ENCODE measurements around the gene UNC45A. TPM values are rescaled to one million over a fixed set of nuclear protein-coding genes. Genes with fewer than 3 reads are reported as not detected.

UNC45A gene
- total and polyA plus RNA-seq, 2 donors, result 37.2 to 110 TPM

DNA sequence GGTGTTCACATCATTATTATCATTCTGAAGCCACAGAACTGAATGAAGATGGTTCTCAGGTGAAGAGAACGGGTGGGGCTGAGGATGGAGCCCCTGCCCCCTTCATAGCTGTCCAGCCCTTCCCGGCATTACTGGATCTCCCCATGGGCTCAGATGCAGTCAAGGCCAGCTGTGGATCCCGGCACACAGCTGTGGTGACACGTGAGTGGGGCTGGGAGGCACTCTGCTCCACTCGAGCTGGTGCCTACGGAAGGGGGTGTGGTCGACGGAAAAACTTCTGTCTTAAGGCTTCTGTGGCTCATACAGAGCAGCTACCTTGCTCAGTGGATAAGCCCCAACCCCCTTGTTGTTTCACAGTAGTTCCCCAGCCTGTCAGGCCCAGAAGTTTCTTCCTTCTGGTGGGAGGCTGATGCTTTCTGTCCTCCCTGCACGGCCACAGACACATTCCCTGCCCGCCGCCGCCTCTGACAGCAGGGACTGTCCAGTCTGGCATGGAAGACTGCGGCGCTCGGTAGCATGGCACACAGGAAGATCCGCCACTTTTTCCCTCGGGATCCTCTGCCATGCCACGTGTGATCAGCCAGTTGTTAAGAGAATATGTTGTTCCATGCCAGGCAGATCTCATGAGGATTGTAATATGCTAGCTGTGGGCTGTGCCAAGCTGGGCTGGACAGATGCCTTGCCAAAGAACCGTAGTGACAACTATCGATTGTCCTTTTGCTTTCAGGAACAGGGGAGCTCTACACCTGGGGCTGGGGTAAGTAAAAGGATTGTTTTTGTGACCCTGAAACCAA is 25.4 kb downstream of the UNC45A start:
- H3K27ac ChIP-seq (ENCODE audit: low read depth), result no peak overlapping the region
- H3K4me3 ChIP-seq (ENCODE audit: low read depth, low read length), result no peak overlapping the region
- H3K36me3 ChIP-seq (ENCODE audit: insufficient read depth), result no peaks in the 10 kb centered on the region
- no peak for DNase-seq (ENCODE audit: extremely low spot score)
- 88% methylated on average over 20 of the region's 20 CpGs for WGBS
- H3K4me1 ChIP-seq (ENCODE audit: insufficient read depth), result no peaks in the 10 kb centered on the region

DNA sequence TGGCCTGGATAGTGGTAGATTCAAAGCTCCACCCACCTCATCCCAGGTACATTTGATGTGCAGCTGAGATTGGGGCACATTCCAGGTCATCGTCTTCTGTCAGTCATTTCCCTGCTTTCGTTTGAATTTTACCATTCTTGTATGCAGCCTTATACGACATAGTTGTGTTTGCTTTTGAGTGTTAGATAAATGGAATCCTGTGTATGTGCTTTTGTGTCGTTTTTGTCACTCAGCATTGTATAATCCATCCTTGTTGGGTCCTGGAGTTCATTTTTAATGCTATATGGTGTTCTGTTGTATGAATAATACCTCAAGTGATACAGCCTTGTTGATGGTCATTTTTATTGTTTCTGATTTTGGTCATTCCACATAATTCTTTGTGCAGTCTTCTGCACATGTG is 26.9 kb downstream of the UNC45A start:
- DNase-seq (ENCODE audit: extremely low spot score), result no peak
- 86% methylated on average over 4 of the region's 4 CpGs for whole genome bisulfite sequencing
- no peak overlapping the region for H3K27ac ChIP-seq (ENCODE audit: low read depth)
- H3K4me3 ChIP-seq (ENCODE audit: low read depth, low read length), result no peak overlapping the region
- H3K4me1 ChIP-seq (ENCODE audit: insufficient read depth), result no peaks in the 10 kb centered on the region
- H3K36me3 ChIP-seq (ENCODE audit: insufficient read depth), result no peaks in the 10 kb centered on the region

DNA sequence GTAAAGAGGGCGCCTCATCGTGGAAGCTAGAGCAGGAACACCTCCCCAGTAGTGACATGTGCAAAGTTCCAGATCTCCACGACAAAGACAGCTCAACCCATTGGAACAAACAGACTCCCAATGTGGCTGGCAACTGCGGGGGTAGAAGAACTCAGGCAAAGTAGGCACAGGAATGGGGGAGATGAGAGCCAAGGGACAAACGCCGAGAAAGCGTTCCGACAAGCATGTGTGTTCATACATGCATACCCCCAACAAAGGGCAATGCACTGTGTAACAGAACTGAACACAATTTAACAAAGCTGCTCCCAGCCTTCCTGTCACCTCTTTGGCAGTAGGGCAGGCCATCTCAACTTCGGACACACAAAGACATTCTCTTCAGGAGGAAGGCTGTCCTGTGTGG is 31.2 kb downstream of the UNC45A start:
- 90% methylated on average over 9 of the region's 9 CpGs for WGBS

DNA sequence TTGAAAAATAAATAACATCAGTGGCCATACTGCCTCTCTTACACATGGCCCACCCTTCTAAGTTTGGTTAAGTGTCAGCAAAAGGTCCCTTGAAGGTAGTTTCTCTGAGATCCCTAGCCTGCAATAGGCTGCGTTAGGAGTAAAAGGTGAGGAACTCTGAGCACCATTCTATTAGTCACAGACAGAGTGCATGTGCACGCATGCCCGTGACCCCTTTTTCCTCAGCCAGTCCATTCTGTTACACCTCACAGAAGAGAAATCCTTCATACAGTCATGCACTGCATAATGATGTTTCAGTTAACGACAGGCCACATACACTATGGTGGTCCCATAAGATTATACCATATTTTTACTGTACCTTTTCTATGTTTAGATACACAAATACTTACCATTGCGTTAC is 32.1 kb downstream of the UNC45A start:
- H3K36me3 ChIP-seq (ENCODE audit: insufficient read depth), result no peaks in the 10 kb centered on the region
- 93% methylated on average over 5 of the region's 5 CpGs for WGBS

More for the DNA sequence above, 31.2 kb downstream of the UNC45A start:
- H3K27ac ChIP-seq (ENCODE audit: low read depth), result no peak overlapping the region
- no peaks in the 10 kb centered on the region for H3K36me3 ChIP-seq (ENCODE audit: insufficient read depth)
- DNase-seq (ENCODE audit: extremely low spot score), result no peak
- no peaks in the 10 kb centered on the region for H3K4me1 ChIP-seq (ENCODE audit: insufficient read depth)
- no peak overlapping the region for H3K4me3 ChIP-seq (ENCODE audit: low read depth, low read length)

DNA sequence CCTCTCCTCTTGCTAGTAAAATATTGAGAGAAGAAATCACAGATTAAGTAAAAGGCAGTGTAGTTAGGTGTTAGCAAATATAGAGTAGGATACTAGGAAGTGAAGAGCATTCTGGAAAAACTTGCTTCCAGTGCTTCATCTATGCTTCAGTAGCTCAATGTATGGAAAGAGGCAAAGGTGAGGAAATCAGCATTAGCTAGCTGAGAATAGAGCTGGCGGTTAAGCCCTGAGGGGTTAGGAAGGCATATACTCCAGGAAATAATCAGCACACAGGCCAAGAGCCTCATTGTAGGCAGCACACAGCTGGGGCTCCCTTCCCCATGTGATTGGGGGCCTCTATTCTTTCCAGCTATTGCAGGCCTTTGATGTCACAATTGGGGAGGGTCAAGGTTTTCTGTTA is 33.3 kb downstream of the UNC45A start:
- Histone ChIP-seq H3K4me1 (ENCODE audit: insufficient read depth) (no peaks in the 10 kb centered on the region), H3K36me3 (ENCODE audit: insufficient read depth) (no peaks in the 10 kb centered on the region), H3K27ac (ENCODE audit: low read depth) (no peak overlapping the region), H3K4me3 (ENCODE audit: low read depth, low read length) (no peak overlapping the region)
- DNase-seq (ENCODE audit: extremely low spot score), result no peak
- WGBS, result 98% methylated on average over 1 of the region's 1 CpG

More for the DNA sequence above, 32.1 kb downstream of the UNC45A start:
- H3K4me1 ChIP-seq (ENCODE audit: insufficient read depth), result no peaks in the 10 kb centered on the region
- H3K27ac ChIP-seq (ENCODE audit: low read depth), result no peak overlapping the region
- DNase-seq (ENCODE audit: extremely low spot score), result no peak
- H3K4me3 ChIP-seq (ENCODE audit: low read depth, low read length), result no peak overlapping the region

DNA sequence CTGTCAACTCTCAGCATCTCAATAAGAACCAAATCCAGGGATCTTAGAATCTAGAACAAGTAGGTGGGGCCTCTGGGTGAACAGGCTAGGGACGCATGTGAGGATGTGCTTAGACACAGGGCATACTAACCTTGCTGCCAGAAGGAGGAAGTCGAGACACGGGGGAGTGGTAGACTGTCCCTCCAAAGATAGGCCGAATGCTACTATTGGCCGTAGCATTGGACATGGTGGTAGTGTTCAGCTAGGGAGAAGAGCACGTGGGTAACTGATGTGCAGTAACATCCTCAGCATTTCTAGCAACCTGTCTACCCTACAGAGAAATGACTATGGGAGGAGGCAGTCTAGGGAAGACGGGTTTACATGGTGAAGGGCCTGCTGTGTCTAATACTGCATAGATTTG is 35.2 kb downstream of the UNC45A start:
- 98% methylated on average over 7 of the region's 7 CpGs for WGBS
- H3K27ac ChIP-seq (ENCODE audit: low read depth), result no peak overlapping the region
- no peak overlapping the region for H3K4me3 ChIP-seq (ENCODE audit: low read depth, low read length)
- no peak for DNase-seq (ENCODE audit: extremely low spot score)
- H3K36me3 ChIP-seq (ENCODE audit: insufficient read depth), result no peaks in the 10 kb centered on the region
- no peaks in the 10 kb centered on the region for H3K4me1 ChIP-seq (ENCODE audit: insufficient read depth)

DNA sequence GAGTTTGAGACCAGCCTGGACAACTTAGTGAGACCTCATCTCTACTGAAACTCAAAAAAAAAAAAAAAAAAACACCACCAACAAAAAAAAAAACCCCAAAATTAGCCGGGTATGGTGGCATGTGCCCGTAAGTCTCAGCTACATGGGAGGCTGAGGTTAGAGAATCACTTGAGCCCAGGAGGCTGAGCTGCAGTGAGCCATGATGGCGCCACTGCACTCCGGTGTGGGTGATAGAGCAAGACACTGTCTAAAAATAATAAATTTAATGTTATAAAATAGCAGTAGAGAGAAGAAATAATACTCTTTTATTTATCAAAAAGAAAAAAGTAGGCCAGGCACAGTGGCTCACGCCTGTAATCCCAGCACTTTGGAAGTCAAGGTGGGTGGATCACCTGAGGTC is 37.0 kb downstream of the UNC45A start:
- no peak for DNase-seq (ENCODE audit: extremely low spot score)
- Histone ChIP-seq H3K4me1 (ENCODE audit: insufficient read depth) (no peaks in the 10 kb centered on the region), H3K27ac (ENCODE audit: low read depth) (no peak overlapping the region), H3K36me3 (ENCODE audit: insufficient read depth) (no peaks in the 10 kb centered on the region), H3K4me3 (ENCODE audit: low read depth, low read length) (no peak overlapping the region)
- 97% methylated on average over 5 of the region's 5 CpGs for WGBS

DNA sequence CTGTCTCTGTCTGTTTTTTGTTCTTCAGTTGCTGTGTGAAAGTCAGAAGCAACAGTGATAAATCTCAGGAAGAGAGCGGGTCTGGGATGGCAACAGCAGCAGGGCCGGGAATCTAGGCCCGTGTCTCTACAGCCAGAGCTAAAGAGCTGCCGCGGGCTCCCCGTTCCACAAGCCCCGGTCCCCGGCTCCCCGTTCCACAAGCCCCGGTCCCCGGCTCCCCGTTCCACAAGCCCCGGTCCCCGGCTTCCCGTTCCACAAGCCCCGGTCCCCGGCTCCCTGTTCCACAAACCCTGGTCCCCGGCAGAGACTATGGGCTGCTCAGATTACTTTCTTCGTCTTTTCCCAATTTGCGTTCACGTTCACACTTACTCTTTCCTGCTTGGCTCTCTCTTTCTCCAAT is 39.1 kb downstream of the UNC45A start:
- WGBS, result 95% methylated on average over 21 of the region's 21 CpGs

DNA sequence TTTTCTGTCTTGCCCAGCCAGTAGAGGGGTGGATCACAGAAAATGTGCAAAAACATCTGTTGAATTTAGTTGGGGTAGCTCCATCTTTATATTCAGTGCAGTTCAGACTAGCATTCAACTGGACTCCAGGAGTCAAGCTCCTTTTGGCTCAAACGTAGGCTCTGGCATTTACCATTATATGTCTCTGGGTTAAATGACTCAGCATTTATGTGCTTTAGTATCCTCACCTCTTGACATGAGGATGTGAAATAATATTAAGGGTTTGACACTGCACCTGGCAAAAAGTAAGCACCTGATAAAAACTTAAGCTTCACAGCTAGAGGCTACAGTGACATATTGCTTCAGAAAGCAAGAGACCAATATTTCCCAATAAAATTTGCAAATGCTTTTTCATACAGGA is 44.5 kb downstream of the UNC45A start:
- no peak for DNase-seq (ENCODE audit: extremely low spot score)
- H3K36me3 ChIP-seq (ENCODE audit: insufficient read depth), result peaks cover 3% of the 10 kb centered on the region
- 67% methylated on average over 1 of the region's 1 CpG for whole genome bisulfite sequencing

More for the DNA sequence above, 39.1 kb downstream of the UNC45A start:
- Histone ChIP-seq H3K36me3 (ENCODE audit: insufficient read depth) (no peaks in the 10 kb centered on the region), H3K27ac (ENCODE audit: low read depth) (no peak overlapping the region), H3K4me1 (ENCODE audit: insufficient read depth) (no peaks in the 10 kb centered on the region), H3K4me3 (ENCODE audit: low read depth, low read length) (no peak overlapping the region)
- no peak for DNase-seq (ENCODE audit: extremely low spot score)

DNA sequence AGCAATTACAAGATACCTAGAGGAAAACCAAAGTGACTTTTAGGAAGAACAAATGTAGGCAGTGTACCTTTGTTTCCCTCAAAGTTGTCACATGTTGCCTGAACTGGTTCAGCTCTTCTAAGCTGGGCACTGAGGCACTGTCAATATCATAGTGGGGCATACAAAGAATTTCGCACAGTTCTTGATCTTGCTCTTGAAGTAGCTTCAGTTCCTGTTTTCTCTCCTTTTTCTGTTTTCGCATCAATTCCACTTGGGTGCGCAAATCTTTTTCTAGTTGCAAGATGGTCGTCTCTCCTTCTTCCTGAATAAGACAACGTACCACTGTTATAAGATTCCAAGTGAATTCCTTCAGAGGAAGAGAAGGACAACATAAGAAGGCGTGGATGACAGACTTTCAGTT is 46.6 kb downstream of the UNC45A start:
- DNase-seq (ENCODE audit: extremely low spot score), result no peak
- H3K4me1 ChIP-seq (ENCODE audit: insufficient read depth), result no peaks in the 10 kb centered on the region
- 93% methylated on average over 6 of the region's 6 CpGs for WGBS
- no peak overlapping the region for H3K4me3 ChIP-seq (ENCODE audit: low read depth, low read length)
- H3K27ac ChIP-seq (ENCODE audit: low read depth), result no peak overlapping the region
- peaks cover 3% of the 10 kb centered on the region for H3K36me3 ChIP-seq (ENCODE audit: insufficient read depth)

More for the DNA sequence above, 44.5 kb downstream of the UNC45A start:
- Histone ChIP-seq H3K27ac (ENCODE audit: low read depth) (no peak overlapping the region), H3K4me3 (ENCODE audit: low read depth, low read length) (no peak overlapping the region), H3K4me1 (ENCODE audit: insufficient read depth) (no peaks in the 10 kb centered on the region)

DNA sequence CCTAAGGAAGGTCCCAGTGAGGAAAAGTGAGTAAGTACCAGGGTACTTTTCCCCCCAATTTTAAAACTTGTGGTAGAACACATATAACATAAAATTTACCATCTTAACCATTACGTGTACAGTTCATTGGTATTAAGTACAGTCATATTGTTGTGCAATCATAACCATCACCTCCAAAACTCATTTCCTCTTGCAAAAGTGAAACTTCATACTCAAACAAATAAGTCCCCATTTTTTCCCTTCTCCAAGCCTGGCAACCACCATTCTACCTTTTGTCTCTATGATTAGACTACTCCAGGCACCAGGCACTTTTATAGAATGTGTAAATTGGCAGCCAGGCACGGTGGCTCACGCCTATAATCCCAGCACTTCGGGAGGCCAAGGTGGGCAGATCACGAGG is 47.0 kb downstream of the UNC45A start:
- 94% methylated on average over 5 of the region's 5 CpGs for WGBS
- Histone ChIP-seq H3K4me1 (ENCODE audit: insufficient read depth) (no peaks in the 10 kb centered on the region), H3K36me3 (ENCODE audit: insufficient read depth) (peaks cover 3% of the 10 kb centered on the region), H3K4me3 (ENCODE audit: low read depth, low read length) (no peak overlapping the region), H3K27ac (ENCODE audit: low read depth) (no peak overlapping the region)
- no peak for DNase-seq (ENCODE audit: extremely low spot score)

DNA sequence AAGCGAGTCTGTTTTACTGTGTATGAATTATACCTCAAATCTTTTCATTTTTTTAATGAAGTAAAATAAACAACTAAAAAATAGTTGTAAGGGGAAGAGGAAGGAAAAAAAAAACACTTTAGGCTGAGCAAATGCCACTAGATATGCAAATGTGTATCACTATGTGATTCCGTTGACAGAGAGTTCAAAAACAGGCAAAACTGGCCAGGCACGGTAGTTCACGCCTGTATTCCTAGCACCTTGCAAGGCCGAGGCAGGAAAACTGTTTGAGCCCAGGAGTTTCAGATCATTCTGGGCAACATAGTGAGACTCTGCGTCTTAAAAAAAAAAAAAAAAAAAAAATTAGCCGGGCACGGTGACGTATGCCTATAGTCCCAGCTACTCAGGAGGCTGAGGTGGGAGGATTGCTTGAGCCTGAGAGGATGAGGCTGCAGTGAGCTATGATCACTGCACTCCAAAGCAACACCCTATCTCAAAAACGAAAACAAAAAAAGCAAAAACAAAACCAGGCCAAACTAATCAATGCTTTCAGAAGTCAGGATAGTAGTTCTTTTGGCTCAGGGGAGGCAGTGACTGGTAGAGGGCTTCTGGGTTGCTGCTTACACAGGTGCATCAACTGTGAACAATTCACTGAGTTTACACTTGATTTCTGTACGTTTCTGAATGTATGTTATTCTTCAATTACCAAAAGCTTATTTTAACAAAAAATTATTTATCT is 51.9 kb downstream of the UNC45A start:
- Histone ChIP-seq H3K27ac (ENCODE audit: low read depth) (no peak overlapping the region), H3K4me1 (ENCODE audit: insufficient read depth) (no peaks in the 10 kb centered on the region), H3K4me3 (ENCODE audit: low read depth, low read length) (no peak overlapping the region), H3K36me3 (ENCODE audit: insufficient read depth) (no peaks in the 10 kb centered on the region)
- no peak for DNase-seq (ENCODE audit: extremely low spot score)
- 88% methylated on average over 11 of the region's 11 CpGs for WGBS

DNA sequence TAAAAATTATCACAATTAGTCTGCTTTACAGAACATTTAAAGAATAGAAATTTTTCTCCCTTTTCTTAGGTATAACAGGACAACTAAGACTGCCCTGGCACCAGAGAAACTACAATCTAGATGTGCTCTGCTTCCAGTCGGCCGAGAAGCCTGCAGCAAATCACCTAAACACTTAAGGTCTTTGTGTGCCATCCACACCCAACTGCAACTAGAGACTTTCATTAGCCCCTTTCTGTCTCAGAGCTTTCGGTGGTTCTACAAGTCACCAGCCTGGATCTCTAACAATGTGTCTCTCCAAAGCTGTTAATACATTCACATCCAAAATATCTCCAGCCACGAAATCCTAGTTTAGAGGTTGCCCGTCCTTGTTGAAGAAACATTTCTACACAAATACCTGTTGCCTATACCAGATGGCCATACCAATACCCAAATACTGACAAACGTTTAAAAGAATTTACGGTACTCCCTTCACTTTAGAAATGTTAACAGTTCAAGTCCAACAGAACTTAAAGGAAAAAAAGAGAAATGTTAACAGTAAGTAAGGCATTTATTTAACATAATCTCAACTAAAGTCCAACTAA is 52.6 kb downstream of the UNC45A start:
- DNase-seq (ENCODE audit: extremely low spot score), result no peak
- Histone ChIP-seq H3K27ac (ENCODE audit: low read depth) (no peak overlapping the region), H3K4me1 (ENCODE audit: insufficient read depth) (no peaks in the 10 kb centered on the region), H3K4me3 (ENCODE audit: low read depth, low read length) (no peak overlapping the region), H3K36me3 (ENCODE audit: insufficient read depth) (no peaks in the 10 kb centered on the region)
- 63% methylated on average over 7 of the region's 7 CpGs for WGBS

DNA sequence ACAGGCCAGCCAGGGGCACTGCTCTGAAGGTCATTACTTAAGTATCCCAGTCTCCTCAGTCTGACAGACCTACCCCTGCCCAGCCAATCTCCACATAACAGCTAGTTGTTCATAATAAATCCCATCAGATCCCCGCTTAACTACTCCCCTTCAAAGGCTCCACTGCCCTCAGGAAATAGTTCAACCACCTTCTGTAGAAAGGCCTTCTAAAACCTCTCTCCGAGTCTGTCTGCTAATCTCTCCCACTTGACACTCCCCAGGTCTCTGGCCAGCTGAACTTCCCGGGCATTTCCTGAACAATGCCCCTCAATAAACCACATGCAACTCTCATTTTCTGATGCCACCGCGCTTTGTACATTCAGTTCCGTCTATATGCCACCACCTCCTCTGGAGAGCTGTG is 53.2 kb downstream of the UNC45A start:
- H3K36me3 ChIP-seq (ENCODE audit: insufficient read depth), result no peaks in the 10 kb centered on the region
- no peaks in the 10 kb centered on the region for H3K4me1 ChIP-seq (ENCODE audit: insufficient read depth)
- H3K4me3 ChIP-seq (ENCODE audit: low read depth, low read length), result no peak overlapping the region
- no peak overlapping the region for H3K27ac ChIP-seq (ENCODE audit: low read depth)
- DNase-seq (ENCODE audit: extremely low spot score), result no peak
- WGBS, result 73% methylated on average over 6 of the region's 6 CpGs

Data from urinary bladder (tissue), 4 donors.